K562 (cell line): Measurements from ENCODE around the gene F2. TPM values are rescaled to one million over a fixed set of nuclear protein-coding genes. Genes with fewer than 3 reads are reported as not detected.

Experiments
- ATAC-seq: fragments of 200-7000 bp; cut with Tn5 transposase; 3 replicates; pipeline ENCODE4 v1.9.1; 2020; ENCODE audit warnings: moderate library complexity
- BruUV-seq: library from RNA; stranded (reverse); fragments of 400-500 nt; replicated peaks from 2 replicates; lab custom pipeline; 2021; lab: Mats Ljungman, UMichigan
- CTCF ChIA-PET: fragments of 300-600 bp; formaldehyde crosslinking; extraction: SDS; loops from one replicate; lab custom pipeline; 2021; ENCODE audit warnings: low intra/inter-chr PET ratio; lab: Yijun Ruan, JAX
- POLR2A ChIA-PET: fragments of 300-600, 350-650 bp; sonication (Branson Sonifier 250); formaldehyde crosslinking; extraction: SDS; loops from one replicate; lab custom pipeline; 2021; ENCODE audit warnings: antibody characterized with exemption, inconsistent platforms; lab: Yijun Ruan, JAX
- DNase-seq, 4 experiments: peaks; one replicate each; pipeline versions ENCODE4 v3.0.0 to v3.0.0-alpha.2; 2011 to 2018; ENCODE audit warnings: low spot score in 3 of 4, mixed read lengths in 3 of 4; ENCODE audit errors: extremely low read depth in 1 of 4
- FAIRE-seq: peaks from 2 replicates; lab custom pipeline; 2011; peaks lifted over from hg19 to GRCh38; lab: Jason Lieb, UNC
- H2AFZ ChIP-seq: 2 replicates; pipeline ENCODE4 v1.6.0; 2011; ENCODE audit warnings: low read depth, low read length, control low read depth, inconsistent platforms
- H3K27ac ChIP-seq: fragments of 200-600 bp; 3 replicates; pipeline ENCODE4 v1.8.0; 2011; ENCODE audit warnings: low read depth, mild to moderate bottlenecking, control low read depth, inconsistent platforms, low read length, moderate library complexity, mixed read lengths; ENCODE audit errors: extremely low read depth
- H3K27me3 ChIP-seq, 2 experiments: fragments of 300-600 bp in 1 of 2; 2 replicates in 1 of 2; 3 replicates in 1 of 2; pipeline versions ENCODE4 v1.6.0 to v1.8.0; 2011; ENCODE audit warnings: inconsistent platforms in 2 of 2, low read length in 2 of 2, mild to moderate bottlenecking in 1 of 2, mixed read lengths in 1 of 2, moderate library complexity in 1 of 2; ENCODE audit not compliant: control insufficient read depth in 2 of 2, insufficient read depth in 2 of 2
- H3K36me3 ChIP-seq: fragments of 300-600 bp; 3 replicates; pipeline ENCODE4 v1.8.0; 2011; ENCODE audit warnings: mild to moderate bottlenecking, low read length, inconsistent platforms; ENCODE audit not compliant: control insufficient read depth, insufficient read depth
- H3K4me1 ChIP-seq, 2 experiments: fragments of 200-600 bp in 1 of 2; replicated peaks in 1 of 2; 2 replicates in 1 of 2; 3 replicates in 1 of 2; pipeline versions ENCODE4 v1.5.1 to v1.8.0; 2011; ENCODE audit warnings: inconsistent platforms in 2 of 2, low read length in 2 of 2, mild to moderate bottlenecking in 1 of 2, mixed read lengths in 1 of 2, moderate library complexity in 1 of 2; ENCODE audit not compliant: control insufficient read depth in 2 of 2, insufficient read depth in 2 of 2
- H3K4me2 ChIP-seq: 2 replicates; pipeline ENCODE4 v1.6.1; 2011; ENCODE audit warnings: low read length, control low read depth, inconsistent platforms, mixed read lengths; ENCODE audit not compliant: insufficient read depth
- H3K4me3 ChIP-seq: fragments of 200-600 bp; sonication (generic), shearing (Covaris generic); 2 replicates; pipeline ENCODE4 v1.5.1; 2016; ENCODE audit warnings: control low read depth, inconsistent platforms
- H3K79me2 ChIP-seq: fragments of 200-600 bp; 3 replicates; pipeline ENCODE4 v1.8.0; 2011; ENCODE audit warnings: low read length, inconsistent platforms; ENCODE audit not compliant: control insufficient read depth, insufficient read depth
- H3K9ac ChIP-seq, 2 experiments: 2 replicates each; pipeline versions ENCODE4 v1.6.0 to v1.6.1; 2011; ENCODE audit warnings: low read depth in 2 of 2, low read length in 2 of 2, control low read depth in 1 of 2, inconsistent platforms in 1 of 2, mild to moderate bottlenecking in 1 of 2, mixed read lengths in 1 of 2; ENCODE audit not compliant: insufficient read depth in 1 of 2
- H3K9me1 ChIP-seq: one replicate; pipeline ENCODE4 v1.6.0; 2011; ENCODE audit warnings: inconsistent platforms, mild to moderate bottlenecking, low read length, moderate library complexity; ENCODE audit not compliant: control insufficient read depth, insufficient read depth
- H3K9me3 ChIP-seq: replicated peaks from 2 replicates; pipeline ENCODE4 v1.5.1; 2011; ENCODE audit warnings: low read depth, low read length, inconsistent platforms; ENCODE audit not compliant: control insufficient read depth, insufficient read depth
- H4K20me1 ChIP-seq: replicated peaks from 2 replicates; pipeline ENCODE4 v1.6.1; 2011; ENCODE audit warnings: low read length, inconsistent platforms, mixed read lengths; ENCODE audit not compliant: control insufficient read depth, insufficient read depth
- FOXP1 ChIP-seq: sonication (generic); formaldehyde crosslinking; IDR thresholded peaks from 2 replicates; pipeline ENCODE4 v1.8.0; 2022; ENCODE audit warnings: mild to moderate bottlenecking, missing genetic modification reagents
- JUN ChIP-seq, 2 experiments: sonication (generic) in 1 of 2; formaldehyde crosslinking in 1 of 2; IDR thresholded peaks; 2 replicates each; pipeline versions ENCODE4 v1.6.1 to v1.8.0; 2012 to 2022; ENCODE audit warnings: borderline replicate concordance in 2 of 2, mild to moderate bottlenecking in 2 of 2, improper control_type of control experiment in 1 of 2, low read depth in 1 of 2, low read length in 1 of 2, missing genetic modification reagents in 1 of 2
- JUND ChIP-seq, 2 experiments: IDR thresholded peaks; 2 replicates in 1 of 2; 3 replicates in 1 of 2; pipeline ENCODE4 v1.6.1; 2011; ENCODE audit warnings: borderline replicate concordance in 2 of 2, low read depth in 2 of 2, low read length in 2 of 2, improper control_type of control experiment in 1 of 2, missing biosample characterization in 1 of 2, missing genetic modification characterization in 1 of 2, missing genetic modification reagents in 1 of 2
- MEIS2 ChIP-seq: fragments of 450-650 bp; IDR thresholded peaks from 2 replicates; pipeline ENCODE4 v1.6.1; 2014; ENCODE audit warnings: mild to moderate bottlenecking; ENCODE audit not compliant: partially characterized antibody
- POLR2H ChIP-seq: IDR thresholded peaks from 2 replicates; pipeline ENCODE4 v1.6.1; 2016; ENCODE audit warnings: missing genetic modification characterization, low read depth, mild to moderate bottlenecking, control low read depth, missing compliant biosample characterization, moderate library complexity
- SIN3B ChIP-seq: fragments of 450-650 bp; IDR thresholded peaks from 2 replicates; pipeline ENCODE4 v1.6.1; 2017; ENCODE audit warnings: low read depth, mild to moderate bottlenecking, moderate library complexity
- TBL1XR1 ChIP-seq, 2 experiments: IDR thresholded peaks; 2 replicates each; pipeline ENCODE4 v1.6.1; 2012; ENCODE audit warnings: improper control_type of control experiment in 2 of 2, low read length in 2 of 2, mild to moderate bottlenecking in 1 of 2
- TEAD1 ChIP-seq, 2 experiments: fragments of 450-650 bp in 1 of 2; sonication (generic) in 1 of 2; formaldehyde crosslinking; IDR thresholded peaks; 2 replicates each; pipeline versions ENCODE4 v1.4.0 to v1.8.0; 2020 to 2022; ENCODE audit warnings: mild to moderate bottlenecking in 2 of 2, missing genetic modification reagents in 1 of 2
- ZFX ChIP-seq: sonication (generic); formaldehyde crosslinking; IDR thresholded peaks from 2 replicates; pipeline ENCODE4 v1.8.0; 2022; ENCODE audit warnings: mild to moderate bottlenecking, missing genetic modification reagents, moderate library complexity
- WGBS: fragments of 100-300 bp; shearing (Covaris generic); methylation state at CpG from one replicate; pipeline ENCODE4 v1.1.6; 2016; ENCODE audit warnings: low coverage, mixed read lengths; ENCODE audit not compliant: insufficient coverage; ENCODE audit errors: missing lambda C conversion rate; 5-methylcytosine and 5-hydroxymethylcytosine counted together
- in situ Hi-C: fragments of 300-500 bp; cut with MboI; formaldehyde crosslinking; loops from 4 replicates; pipeline ENCODE4 v1.15.0; 2018; ENCODE audit warnings: inconsistent platforms, mixed read lengths
- intact Hi-C: fragments of 100-400 bp; cut with micrococcal nuclease; formaldehyde crosslinking; loops from 2 replicates; pipeline ENCODE4 v1.14.2; 2022
- polyA plus RNA-seq, 8 experiments: library from polyadenylated mRNA; depleted of rRNA in 4 of 8; stranded (reverse) in 5 of 8; unstranded in 3 of 8; fragments of >200 nt; fragmentation: Nextera tagmentation in 2 of 8; fragmentation: Illumina TruSeq in 1 of 8; extraction: Ambion mirVana in 2 of 8; extraction: Trizol in 1 of 8; gene quantifications; 2 replicates each; pipeline versions ENCODE4 v1.2.1 to v1.2.3, GENCODE V29; 2011 to 2014; ENCODE audit warnings: inconsistent platforms in 1 of 8, missing spikeins in 1 of 8
- total RNA-seq, 7 experiments: library from RNA; depleted of rRNA in 6 of 7; stranded (reverse); fragments of >200 nt in 6 of 7; fragmentation: Illumina TruSeq in 2 of 7; extraction: Trizol in 2 of 7; gene quantifications; 2 replicates each; pipeline versions ENCODE4 v1.2.1 to v1.2.3, GENCODE V29; 2011 to 2021; ENCODE audit warnings: low replicate concordance in 1 of 7
- TF ChIP-seq, protein P1 (sequence below): fragments of 450-650 bp; formaldehyde crosslinking; IDR thresholded peaks from 2 replicates; pipeline ENCODE4 v1.4.0; 2020; ENCODE audit warnings: mild to moderate bottlenecking
- TF ChIP-seq, protein P2 (sequence below), 3 experiments: IDR thresholded peaks in 2 of 3; conservative IDR thresholded peaks in 1 of 3; 2 replicates each; pipeline ENCODE4 v1.5.1; 2011 to 2012; ENCODE audit warnings: low read length in 3 of 3, mild to moderate bottlenecking in 3 of 3, control low read depth in 2 of 3, improper control_type of control experiment in 1 of 3, inconsistent platforms in 1 of 3, low read depth in 1 of 3, mixed read lengths in 1 of 3, moderate library complexity in 1 of 3; ENCODE audit not compliant: insufficient read depth in 2 of 3
- TF ChIP-seq, protein P3 (sequence below): fragments of 250-450 bp; sonication (Bioruptor Pico); IDR thresholded peaks from 2 replicates; pipeline ENCODE4 v1.8.0; 2022; ENCODE audit warnings: moderate library complexity, mild to moderate bottlenecking, inconsistent platforms

The F2 gene
- total and polyA plus RNA-seq, 9 of the 15 experiments (the other 6 are each of a cell fraction or from before 2014, with no cell fraction given), result 0.16 TPM; not detected in 8

DNA sequence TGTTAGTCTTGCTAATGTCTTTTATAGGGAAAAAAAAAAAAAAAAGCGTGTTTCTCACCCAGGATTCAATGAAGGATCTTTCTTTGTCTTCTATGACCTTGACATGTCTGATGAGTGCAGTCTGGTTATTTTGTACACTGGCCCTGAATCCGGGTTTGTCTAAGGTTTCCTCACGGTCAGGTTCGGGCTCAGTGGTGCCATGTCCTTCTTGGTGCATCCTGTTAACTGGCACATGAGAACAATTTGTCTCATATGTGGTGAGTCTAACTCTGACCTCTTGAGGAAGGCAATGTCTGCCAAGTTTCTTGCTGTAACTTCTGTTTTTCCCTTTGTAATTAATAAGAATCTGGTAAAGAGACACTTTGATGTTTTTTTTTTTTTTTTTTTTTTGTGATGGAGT, 12.5 kb downstream of the F2 start (continued):
- TF ChIP-seq POLR2H (tag) (no peak), JUN (IDR thresholded peaks at IDR 0.05; ENCODE audit: borderline replicate concordance, low read depth, low read length) (no peak), JUN (CRISPR knock-in tag; IDR thresholded peaks at IDR 0.05; ENCODE audit: borderline replicate concordance) (no peak), TEAD1 (CRISPR knock-in tag; IDR thresholded peaks at IDR 0.05) (no peak), ZFX (CRISPR knock-in tag) (no peak), FOXP1 (CRISPR knock-in tag) (no peak), JUND (IDR thresholded peaks at IDR 0.05; ENCODE audit: borderline replicate concordance, low read depth, low read length) (no peak), JUND (tag; IDR thresholded peaks at IDR 0.05; ENCODE audit: borderline replicate concordance, low read depth, low read length) (no peak), SIN3B (no peak), MEIS2 (no peak)
- TF ChIP-seq, protein P1, sequence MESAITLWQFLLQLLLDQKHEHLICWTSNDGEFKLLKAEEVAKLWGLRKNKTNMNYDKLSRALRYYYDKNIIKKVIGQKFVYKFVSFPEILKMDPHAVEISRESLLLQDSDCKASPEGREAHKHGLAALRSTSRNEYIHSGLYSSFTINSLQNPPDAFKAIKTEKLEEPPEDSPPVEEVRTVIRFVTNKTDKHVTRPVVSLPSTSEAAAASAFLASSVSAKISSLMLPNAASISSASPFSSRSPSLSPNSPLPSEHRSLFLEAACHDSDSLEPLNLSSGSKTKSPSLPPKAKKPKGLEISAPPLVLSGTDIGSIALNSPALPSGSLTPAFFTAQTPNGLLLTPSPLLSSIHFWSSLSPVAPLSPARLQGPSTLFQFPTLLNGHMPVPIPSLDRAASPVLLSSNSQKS (CRISPR knock-in tag), result no peak

DNA sequence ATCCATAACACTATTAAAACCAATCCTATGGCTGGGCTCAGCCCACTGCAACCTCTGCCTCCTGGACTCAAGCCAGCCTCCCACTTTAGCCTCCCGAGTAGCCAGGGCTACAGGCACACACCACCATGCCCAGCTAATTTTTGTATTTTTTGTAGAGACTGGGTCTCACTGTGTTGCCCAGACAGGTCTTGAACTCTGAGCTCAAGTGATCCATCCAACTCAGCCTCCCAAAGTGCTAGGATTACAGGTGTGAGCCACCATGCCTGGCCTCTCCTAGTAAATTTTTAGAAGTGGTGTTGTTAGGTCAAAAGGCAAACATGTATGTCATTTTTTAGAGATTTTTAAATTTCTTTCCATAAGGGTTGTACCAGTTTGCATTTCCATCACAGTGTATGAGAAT, 14.2 kb downstream of the F2 start:
- Histone ChIP-seq H3K9ac (no peak overlapping the region), H3K27me3 (no peaks in the 10 kb centered on the region), H3K4me2 (no peak overlapping the region), H2AFZ (no peak overlapping the region), H3K27ac (no peak overlapping the region), H3K79me2 (no peaks in the 10 kb centered on the region), H3K36me3 (no peaks in the 10 kb centered on the region), H3K9me3 (no peaks in the 10 kb centered on the region), H3K9me1 (no peaks in the 10 kb centered on the region), H3K4me1 (peaks cover 0 to 4% of the 10 kb centered on the region in 2 experiments; a peak in 2 of 5 replicates), H4K20me1 (no peaks in the 10 kb centered on the region), H3K4me3 (no peak overlapping the region)
- in situ Hi-C loops (no loop called here), intact Hi-C loops (no loop called here)
- ATAC-seq, result no peak
- BruUV-seq, result no TSS peak
- FAIRE-seq, result no peak
- ChIA-PET CTCF (no interaction called here), POLR2A (no interaction called here)
- TF ChIP-seq TBL1XR1 (IDR thresholded peaks at IDR 0.05; ENCODE audit: low read length in 2 of 2), result no peak
- TF ChIP-seq, protein P2, sequence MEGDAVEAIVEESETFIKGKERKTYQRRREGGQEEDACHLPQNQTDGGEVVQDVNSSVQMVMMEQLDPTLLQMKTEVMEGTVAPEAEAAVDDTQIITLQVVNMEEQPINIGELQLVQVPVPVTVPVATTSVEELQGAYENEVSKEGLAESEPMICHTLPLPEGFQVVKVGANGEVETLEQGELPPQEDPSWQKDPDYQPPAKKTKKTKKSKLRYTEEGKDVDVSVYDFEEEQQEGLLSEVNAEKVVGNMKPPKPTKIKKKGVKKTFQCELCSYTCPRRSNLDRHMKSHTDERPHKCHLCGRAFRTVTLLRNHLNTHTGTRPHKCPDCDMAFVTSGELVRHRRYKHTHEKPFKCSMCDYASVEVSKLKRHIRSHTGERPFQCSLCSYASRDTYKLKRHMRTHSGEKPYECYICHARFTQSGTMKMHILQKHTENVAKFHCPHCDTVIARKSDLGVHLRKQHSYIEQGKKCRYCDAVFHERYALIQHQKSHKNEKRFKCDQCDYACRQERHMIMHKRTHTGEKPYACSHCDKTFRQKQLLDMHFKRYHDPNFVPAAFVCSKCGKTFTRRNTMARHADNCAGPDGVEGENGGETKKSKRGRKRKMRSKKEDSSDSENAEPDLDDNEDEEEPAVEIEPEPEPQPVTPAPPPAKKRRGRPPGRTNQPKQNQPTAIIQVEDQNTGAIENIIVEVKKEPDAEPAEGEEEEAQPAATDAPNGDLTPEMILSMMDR (IDR thresholded peaks at IDR 0.05 in 2 of 3, conservative IDR thresholded peaks at IDR 0.05 in 1 of 3; ENCODE audit: insufficient read depth in 2 of 3, low read depth in 1 of 3, low read length in 3 of 3), result no peak
- TF ChIP-seq, protein P3, sequence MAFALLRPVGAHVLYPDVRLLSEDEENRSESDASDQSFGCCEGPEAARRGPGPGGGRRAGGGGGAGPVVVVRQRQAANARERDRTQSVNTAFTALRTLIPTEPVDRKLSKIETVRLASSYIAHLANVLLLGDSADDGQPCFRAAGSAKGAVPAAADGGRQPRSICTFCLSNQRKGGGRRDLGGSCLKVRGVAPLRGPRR (CRISPR knock-in tag), result no peak
- DNase-seq, result no peak
- WGBS, result 0% methylated on average over 1 of the region's 1 CpG
